ENCODE results near the gene ADAMTS4.

Gene ADAMTS4

DNA sequence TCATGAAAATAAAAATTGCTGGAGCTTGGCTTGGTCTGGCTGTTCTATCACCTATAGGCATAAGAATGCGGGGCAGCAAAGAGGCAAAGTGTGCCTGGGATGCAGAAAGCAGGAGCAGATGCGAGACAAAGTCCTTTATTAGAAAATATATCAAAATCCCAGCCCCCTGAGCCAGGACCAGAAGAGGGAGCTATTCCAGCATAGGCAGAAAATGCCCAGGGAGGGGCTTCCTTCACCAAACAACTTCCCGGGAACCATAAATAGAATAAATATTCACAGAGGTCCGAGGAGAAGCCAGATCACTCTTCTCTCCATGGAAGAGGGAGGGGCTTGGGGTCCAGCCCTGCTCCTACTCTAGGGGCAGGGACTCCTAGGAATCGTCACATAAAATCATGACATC, 27.7 kb downstream of the ADAMTS4 start:
- FAIRE-seq: no peak

- no peak for FAIRE-seq
These were observed 29.9 kb downstream of the ADAMTS4 start for GRCh38 chr1:161168906-161169305.

DNA sequence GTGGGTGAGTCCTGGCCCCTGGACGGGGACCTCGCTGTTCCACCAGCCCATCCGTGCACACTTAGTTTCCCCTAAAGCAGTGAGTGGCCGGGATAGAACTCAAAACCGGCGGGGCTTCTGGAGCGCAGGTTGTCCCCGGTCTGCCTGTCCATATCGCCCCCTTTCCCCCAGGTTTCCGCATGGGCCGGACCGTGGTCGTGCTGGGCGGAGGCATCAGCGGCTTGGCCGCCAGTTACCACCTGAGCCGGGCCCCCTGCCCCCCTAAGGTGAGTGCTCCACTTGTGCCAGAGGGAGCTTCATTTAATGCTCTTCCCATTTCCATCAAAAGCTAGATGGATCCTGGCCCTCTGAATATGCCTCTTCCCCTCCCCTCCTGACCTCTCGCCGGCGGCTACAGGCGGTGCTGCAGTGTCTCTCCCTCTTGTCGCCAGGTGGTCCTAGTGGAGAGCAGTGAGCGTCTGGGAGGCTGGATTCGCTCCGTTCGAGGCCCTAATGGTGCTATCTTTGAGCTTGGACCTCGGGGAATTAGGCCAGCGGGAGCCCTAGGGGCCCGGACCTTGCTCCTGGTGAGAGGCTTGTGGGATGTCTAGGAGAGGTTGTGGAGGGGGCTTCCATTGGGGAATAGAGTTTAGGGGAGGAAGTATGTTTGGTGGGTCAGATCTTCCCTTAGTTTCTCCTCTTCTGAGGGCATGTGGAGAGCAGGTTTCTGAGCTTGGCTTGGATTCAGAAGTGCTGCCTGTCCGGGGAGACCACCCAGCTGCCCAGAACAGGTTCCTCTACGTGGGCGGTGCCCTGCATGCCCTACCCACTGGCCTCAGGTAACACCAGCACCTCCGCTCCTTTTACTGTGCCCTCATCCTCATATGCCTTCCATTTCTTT, 31.9 kb downstream of the ADAMTS4 start:
- FAIRE-seq: no peak

DNA sequence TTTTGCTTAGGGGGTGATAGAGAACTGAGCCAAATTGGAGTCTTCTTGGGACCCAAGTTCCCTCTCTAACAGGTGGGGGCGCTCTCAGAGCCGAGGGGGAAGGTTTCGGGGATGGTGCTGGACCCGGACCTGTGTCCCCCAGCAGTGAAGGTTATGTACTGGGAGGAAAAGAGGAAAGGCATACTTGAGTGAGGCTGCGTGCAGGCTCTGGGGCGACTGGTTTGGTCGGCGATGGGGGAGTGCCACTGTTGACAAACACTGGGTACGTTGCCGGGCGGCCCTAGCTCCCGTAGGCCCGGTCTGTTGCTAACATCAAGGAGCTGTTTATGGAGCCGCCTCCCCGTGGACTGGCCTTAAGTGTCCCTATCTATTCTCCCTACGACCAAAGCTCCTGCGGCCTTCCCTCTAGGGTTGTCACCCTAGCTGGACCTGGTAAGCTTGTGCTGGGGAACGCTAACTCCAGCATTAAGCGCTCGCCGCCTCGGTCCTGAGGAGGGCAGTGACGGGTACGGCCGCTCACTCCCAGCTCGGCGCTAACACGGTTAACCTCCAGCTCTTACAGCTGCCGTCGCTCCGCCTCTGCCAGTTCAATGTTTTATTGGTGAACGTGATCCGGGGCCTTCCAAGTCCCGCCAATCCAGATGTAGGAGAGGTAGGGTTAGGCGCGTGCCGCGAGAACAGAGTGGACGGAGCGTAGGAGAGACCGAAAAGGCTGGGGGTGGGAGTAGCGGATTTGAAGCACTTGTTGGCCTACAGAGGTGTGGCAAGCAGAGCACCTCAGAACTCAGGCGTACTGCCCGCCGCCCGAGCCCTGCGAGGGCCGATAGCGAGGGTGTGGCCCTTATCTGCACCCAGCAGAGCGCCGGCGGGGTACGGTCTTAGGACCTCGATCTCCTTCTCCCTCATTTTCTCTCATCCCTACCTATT, 32.8 kb downstream of the ADAMTS4 start, which contains the start of gene PPOX:
Gene PPOX (plus strand): TSS at position 685 of the 927 bp plus-strand sequence. CDS start 422 bp downstream, outside the sequence.
- FAIRE-seq: no peak

DNA sequence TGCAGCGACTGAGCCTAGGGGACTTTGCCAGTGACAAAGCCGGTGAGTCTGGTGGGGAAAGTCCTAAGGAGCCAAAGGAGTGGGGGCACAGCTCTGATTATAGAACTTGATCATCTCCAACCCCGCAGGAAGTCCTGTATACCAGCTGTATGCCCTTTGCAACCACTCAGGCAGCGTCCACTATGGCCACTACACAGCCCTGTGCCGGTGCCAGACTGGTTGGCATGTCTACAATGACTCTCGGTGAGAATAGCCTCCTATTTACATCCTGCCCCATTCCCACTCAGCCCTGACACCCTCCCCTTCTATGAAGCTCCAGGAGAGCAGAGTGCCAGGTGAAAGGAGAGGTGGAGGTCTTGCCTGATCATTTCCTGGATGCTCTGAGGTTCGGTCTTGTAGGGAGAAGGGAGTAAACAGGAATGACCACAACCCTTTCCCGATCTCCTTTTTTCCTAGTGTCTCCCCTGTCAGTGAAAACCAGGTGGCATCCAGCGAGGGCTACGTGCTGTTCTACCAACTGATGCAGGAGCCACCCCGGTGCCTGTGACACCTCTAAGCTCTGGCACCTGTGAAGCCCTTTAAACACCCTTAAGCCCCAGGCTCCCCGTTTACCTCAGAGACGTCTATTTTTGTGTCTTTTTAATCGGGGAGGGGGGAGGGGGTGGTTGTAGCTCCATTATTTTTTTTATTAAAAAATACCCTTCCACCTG, 33.8 kb downstream of the ADAMTS4 start:
- no peak for FAIRE-seq

- no peak for FAIRE-seq
These were observed 35.1 kb downstream of the ADAMTS4 start for GRCh38 chr1:161163793-161164192.

DNA sequence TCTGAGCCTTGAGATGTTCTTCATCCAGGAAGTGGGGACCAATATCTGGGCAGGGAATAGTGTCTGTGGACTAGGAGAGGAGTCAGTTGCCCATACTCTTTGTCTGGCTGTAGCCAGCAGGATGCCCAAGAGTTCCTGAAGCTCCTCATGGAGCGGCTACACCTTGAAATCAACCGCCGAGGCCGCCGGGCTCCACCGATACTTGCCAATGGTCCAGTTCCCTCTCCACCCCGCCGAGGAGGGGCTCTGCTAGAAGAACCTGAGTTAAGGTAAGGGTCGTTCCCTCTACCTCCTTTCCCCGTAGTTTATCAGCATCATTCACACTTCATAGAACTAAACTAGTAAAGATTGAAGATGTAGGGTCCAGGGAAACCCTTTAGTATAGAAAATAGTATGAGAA, 36.0 kb downstream of the ADAMTS4 start:
- FAIRE-seq: no peak

GRCh38 chr1:161162052-161162451, 36.8 kb downstream of the ADAMTS4 start:
- no peak for FAIRE-seq

- no peak for FAIRE-seq
These were observed 37.2 kb downstream of the ADAMTS4 start for GRCh38 chr1:161161652-161162051.

- FAIRE-seq: no peak
These were observed 38.1 kb downstream of the ADAMTS4 start for GRCh38 chr1:161160671-161161145.

GRCh38 chr1:161159913-161160243, 39.0 kb downstream of the ADAMTS4 start:
- FAIRE-seq: no peak

DNA sequence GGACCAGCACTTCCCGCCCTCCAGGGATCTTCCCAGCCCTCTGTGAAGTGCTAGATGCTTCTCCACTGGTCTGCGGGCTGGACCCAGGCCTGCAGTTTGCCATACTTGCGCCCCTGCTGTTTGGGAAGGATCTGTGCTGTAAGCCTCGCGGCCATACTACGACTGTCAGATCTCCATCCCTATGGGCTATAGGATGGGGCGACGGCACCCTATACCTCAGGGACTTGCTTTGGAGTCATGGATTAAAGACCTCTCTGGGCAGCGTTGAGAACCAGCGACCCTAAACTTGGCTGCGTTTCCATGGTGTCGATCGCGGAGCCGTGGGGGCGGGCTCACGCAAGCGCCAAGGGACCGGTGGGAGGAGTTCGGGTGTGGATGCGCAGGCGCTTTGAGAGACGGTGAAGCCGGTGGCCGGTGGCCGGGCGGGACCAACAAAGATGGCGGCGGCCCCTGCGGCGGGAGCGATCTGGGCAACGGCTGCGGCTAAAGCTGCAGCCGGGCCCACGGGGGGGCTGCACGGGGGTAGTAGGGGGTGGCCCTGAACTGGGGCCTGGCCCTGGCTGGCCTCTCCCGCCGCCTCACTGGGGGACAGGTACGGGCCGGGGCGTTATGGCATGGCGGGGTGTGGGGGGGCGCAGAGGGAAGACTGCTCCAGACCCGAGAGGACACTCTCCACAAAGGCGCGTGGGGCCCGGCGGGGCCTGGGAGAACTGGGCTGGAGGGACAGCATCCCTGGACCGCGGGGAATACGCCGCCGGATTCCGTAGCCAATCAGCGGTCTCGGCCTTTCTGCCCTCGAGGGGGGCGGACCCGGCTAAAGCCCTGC, 39.6 kb downstream of the ADAMTS4 start, which contains the start of gene USP21:
Gene USP21 (plus strand): TSS at position 414 of the 826 bp plus-strand sequence. CDS start 1,141 bp downstream, outside the sequence.
- no peak for FAIRE-seq

DNA sequence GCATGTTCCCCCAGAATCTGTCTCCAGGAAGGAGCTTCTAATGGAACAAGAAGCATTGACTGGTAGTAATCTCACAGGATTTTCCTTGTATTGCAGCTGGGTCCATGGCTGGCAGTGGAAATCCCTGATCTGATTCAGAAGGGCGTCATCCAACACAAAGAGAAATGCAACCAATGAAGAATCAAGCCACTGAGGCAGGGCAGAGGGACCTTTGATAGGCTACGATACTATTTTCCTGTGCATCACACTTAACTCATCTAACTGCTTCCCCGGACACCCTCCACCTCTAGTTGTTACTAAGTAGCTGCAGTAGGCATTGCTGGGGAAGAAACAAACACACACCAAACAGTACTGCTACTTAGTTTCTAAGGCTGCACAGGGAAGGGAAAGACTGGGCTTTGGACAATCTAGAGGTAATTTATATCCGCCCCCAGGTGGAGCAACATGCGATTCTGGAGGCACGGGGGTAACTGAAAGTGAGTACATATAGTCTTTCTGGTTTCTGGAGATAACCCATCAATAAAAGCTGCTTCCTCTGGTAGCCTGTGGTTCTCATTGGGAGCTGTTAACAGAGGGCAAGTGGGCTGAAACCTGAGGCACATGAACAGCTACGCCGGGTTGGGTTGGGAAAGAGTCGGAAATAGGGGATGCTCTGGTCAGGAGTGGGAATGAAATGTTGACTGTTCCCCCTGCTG, 40.4 kb downstream of the ADAMTS4 start:
- no peak for FAIRE-seq

- FAIRE-seq: no peak
These were observed 41.0 kb downstream of the ADAMTS4 start for GRCh38 chr1:161157867-161158266.

DNA sequence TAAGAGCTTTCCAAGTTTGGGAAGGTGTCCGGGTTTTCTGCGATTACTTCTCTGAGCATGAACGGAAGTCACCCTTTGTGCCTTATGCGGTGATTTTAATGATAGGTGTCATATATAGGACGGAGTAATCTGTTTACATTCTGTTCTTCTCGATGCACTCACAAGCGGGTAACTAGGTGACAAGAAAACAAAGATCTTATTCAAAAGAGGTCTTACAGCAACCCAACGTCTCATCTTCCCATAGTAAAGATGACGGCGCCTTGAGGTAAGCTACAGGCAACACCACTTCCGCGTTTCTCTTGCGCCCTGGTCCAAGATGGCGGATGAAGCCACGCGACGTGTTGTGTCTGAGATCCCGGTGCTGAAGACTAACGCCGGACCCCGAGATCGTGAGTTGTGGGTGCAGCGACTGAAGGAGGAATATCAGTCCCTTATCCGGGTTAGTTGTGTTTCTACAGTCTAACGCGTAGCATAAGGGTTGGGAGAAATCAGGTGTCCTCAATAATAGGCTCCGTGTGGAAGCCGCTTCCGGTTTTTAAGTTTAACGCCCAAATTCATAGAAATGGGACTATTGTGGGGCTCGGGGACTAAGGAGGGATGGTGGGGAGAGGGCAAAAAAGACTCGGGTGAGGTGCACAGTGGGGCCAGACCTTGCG, 45.0 kb downstream of the ADAMTS4 start, which contains the start of gene UFC1:
Gene UFC1 (plus strand): TSS at position 297 of the 656 bp plus-strand sequence. CDS start 20 bp downstream, at position 317.
- no peak for FAIRE-seq

DNA sequence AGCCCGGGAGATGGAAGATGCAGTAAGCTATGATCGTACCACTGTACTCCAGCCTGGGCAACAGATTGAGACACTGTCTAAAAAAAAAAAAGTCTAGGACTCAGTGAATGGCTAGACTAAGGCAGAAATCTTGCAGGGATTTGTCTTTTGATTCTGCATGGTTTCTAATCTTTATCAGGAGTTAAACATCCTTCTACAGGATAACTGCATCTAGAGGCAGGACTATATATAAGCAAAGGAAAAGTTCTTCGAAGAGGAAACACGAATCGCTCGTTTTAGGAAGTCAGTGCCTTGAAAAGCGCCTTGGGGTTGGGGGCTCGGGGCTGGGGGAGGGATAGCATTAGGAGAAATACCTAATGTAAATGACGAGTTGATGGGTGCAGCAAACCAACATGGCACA, 45.7 kb downstream of the ADAMTS4 start:
- FAIRE-seq: no peak

- FAIRE-seq: no peak
These were observed 53.0 kb downstream of the ADAMTS4 start for GRCh38 chr1:161145832-161146231.

DNA sequence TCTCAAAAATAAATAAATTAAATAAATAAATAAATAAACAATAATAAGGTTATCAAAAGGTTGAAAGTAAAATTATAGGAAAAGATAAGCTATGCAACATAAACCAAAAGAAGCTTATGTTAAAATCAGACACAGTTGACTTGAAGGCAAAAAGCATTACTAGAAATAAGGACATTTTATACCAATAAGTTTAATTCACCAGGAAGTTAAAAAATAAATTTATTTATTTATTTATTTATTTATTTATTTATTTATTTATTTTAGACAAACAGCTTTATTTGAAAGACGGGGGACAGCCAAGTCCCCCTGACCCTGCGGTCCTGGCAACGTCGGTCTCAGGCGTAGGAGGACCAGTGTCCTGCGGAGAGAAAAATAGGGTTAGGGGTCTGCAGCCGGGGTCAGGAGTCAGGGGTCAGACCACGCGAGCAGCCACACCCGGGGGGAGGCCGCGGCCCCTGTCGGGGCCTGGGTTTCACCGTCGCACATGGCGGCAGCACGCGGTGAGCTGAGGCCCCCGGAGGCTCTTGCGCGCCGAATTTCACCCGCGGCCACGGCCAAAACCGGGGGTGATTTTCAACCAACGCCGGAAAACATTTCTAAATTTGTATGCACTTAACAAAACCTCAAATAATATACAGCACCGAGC, 58.0 kb downstream of the ADAMTS4 start:
- no peak for FAIRE-seq

DNA sequence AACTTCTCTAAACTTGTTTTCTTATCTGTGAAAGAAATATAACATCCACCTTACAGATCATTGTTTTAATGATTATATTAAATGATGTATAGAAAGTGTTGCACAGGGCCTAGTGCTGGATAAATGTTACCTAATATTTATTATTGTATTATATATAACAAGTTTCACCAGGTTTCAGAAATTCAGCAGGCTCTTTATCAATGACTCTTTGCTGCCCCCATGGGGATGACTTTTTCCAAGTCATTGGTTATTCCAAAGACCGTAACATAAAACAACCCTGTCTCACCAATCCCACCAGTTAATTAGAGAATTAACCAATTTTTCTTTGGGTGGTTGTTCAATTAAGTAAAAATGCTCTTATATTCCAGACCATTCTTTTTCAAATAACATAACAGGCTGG, 59.1 kb downstream of the ADAMTS4 start:
- no peak for FAIRE-seq

- no peak for FAIRE-seq
These were observed 60.4 kb downstream of the ADAMTS4 start for GRCh38 chr1:161138431-161138830.
